ENCODE measurements around the gene LARGE2.

DNA sequence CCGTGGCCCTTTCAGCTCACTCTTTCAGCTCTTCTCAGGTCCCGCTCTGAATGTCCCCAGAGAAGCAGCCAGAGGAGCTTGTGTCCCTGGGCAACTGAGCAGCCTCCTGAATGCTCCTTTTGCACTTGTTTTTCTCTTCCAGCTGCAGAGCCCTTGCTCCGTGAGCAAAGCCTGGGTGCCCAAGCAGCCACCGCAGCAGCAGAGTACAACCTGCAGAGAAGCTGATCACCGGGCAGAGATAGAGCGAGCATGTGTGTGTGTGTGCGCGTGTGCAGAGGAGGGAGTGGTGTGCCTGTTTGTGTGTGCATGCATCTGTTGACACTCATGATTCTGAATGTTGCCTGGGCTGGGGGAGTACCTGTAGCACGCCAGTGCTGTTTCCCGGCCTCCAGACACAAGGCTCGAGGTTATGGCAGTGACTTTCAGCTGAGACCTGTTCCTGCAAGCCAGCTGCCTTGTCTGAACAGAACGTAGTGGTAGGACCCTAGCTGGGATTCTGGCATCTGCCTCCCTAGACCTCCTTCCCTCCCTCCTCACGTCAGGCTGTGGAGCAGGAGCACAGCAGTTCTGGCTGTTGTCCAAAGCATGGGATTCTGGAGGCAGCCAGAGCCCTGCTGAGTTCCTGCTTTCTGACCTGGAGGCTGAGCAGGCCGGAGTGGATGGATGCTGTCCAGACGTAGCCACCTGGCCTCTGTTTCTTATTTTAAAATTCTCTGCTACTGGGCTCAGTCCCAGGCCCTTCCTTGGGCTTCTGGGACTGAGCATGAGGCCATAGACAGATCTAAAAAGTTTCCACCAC lies 41.5 kb upstream of the LARGE2 start:
- TF ChIP-seq U2AF2 (optimal IDR thresholded peaks at IDR 0.05; ENCODE audit: low read depth, low read length) (no peak), SREBF2 (CRISPR knock-in tag; IDR thresholded peaks at IDR 0.05) (no peak), DPF2 (IDR thresholded peaks at IDR 0.05) (no peak), SRF (CRISPR knock-in tag; IDR thresholded peaks at IDR 0.05) (no peak), SMARCB1 (IDR thresholded peaks at IDR 0.05; ENCODE audit: insufficient read length, low read depth) (no peak), ZZZ3 (IDR thresholded peaks at IDR 0.05) (no peak), CREB1 (IDR thresholded peaks at IDR 0.05) (no peak), CREB1 (CRISPR knock-in tag; IDR thresholded peaks at IDR 0.05) (no peak)
- TF ChIP-seq, protein P1, sequence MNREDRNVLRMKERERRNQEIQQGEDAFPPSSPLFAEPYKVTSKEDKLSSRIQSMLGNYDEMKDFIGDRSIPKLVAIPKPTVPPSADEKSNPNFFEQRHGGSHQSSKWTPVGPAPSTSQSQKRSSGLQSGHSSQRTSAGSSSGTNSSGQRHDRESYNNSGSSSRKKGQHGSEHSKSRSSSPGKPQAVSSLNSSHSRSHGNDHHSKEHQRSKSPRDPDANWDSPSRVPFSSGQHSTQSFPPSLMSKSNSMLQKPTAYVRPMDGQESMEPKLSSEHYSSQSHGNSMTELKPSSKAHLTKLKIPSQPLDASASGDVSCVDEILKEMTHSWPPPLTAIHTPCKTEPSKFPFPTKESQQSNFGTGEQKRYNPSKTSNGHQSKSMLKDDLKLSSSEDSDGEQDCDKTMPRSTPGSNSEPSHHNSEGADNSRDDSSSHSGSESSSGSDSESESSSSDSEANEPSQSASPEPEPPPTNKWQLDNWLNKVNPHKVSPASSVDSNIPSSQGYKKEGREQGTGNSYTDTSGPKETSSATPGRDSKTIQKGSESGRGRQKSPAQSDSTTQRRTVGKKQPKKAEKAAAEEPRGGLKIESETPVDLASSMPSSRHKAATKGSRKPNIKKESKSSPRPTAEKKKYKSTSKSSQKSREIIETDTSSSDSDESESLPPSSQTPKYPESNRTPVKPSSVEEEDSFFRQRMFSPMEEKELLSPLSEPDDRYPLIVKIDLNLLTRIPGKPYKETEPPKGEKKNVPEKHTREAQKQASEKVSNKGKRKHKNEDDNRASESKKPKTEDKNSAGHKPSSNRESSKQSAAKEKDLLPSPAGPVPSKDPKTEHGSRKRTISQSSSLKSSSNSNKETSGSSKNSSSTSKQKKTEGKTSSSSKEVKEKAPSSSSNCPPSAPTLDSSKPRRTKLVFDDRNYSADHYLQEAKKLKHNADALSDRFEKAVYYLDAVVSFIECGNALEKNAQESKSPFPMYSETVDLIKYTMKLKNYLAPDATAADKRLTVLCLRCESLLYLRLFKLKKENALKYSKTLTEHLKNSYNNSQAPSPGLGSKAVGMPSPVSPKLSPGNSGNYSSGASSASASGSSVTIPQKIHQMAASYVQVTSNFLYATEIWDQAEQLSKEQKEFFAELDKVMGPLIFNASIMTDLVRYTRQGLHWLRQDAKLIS (CRISPR knock-in tag; IDR thresholded peaks at IDR 0.05) = no peak
- TF ChIP-seq, protein P2, sequence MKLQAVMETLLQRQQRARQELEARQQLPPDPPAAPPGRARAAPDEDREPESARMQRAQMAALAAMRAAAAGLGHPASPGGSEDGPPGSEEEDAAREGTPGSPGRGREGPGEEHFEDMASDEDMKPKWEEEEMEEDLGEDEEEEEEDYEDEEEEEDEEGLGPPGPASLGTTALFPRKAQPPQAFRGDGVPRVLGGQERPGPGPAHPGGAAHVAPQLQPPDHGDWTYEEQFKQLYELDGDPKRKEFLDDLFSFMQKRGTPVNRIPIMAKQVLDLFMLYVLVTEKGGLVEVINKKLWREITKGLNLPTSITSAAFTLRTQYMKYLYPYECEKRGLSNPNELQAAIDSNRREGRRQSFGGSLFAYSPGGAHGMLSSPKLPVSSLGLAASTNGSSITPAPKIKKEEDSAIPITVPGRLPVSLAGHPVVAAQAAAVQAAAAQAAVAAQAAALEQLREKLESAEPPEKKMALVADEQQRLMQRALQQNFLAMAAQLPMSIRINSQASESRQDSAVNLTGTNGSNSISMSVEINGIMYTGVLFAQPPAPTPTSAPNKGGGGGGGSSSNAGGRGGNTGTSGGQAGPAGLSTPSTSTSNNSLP (IDR thresholded peaks at IDR 0.05; ENCODE audit: borderline replicate concordance, low read depth, low read length) = no peak
- TF ChIP-seq, protein P3, sequence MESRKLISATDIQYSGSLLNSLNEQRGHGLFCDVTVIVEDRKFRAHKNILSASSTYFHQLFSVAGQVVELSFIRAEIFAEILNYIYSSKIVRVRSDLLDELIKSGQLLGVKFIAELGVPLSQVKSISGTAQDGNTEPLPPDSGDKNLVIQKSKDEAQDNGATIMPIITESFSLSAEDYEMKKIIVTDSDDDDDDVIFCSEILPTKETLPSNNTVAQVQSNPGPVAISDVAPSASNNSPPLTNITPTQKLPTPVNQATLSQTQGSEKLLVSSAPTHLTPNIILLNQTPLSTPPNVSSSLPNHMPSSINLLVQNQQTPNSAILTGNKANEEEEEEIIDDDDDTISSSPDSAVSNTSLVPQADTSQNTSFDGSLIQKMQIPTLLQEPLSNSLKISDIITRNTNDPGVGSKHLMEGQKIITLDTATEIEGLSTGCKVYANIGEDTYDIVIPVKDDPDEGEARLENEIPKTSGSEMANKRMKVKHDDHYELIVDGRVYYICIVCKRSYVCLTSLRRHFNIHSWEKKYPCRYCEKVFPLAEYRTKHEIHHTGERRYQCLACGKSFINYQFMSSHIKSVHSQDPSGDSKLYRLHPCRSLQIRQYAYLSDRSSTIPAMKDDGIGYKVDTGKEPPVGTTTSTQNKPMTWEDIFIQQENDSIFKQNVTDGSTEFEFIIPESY (CRISPR knock-in tag; IDR thresholded peaks at IDR 0.05) = no peak
- TF ChIP-seq, protein P4, sequence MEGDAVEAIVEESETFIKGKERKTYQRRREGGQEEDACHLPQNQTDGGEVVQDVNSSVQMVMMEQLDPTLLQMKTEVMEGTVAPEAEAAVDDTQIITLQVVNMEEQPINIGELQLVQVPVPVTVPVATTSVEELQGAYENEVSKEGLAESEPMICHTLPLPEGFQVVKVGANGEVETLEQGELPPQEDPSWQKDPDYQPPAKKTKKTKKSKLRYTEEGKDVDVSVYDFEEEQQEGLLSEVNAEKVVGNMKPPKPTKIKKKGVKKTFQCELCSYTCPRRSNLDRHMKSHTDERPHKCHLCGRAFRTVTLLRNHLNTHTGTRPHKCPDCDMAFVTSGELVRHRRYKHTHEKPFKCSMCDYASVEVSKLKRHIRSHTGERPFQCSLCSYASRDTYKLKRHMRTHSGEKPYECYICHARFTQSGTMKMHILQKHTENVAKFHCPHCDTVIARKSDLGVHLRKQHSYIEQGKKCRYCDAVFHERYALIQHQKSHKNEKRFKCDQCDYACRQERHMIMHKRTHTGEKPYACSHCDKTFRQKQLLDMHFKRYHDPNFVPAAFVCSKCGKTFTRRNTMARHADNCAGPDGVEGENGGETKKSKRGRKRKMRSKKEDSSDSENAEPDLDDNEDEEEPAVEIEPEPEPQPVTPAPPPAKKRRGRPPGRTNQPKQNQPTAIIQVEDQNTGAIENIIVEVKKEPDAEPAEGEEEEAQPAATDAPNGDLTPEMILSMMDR (IDR thresholded peaks at IDR 0.05 in 2 of 3, conservative IDR thresholded peaks at IDR 0.05 in 1 of 3; ENCODE audit: insufficient read depth in 2 of 3, low read depth in 1 of 3, low read length in 3 of 3) = no peak

Measured in K562 (cell line).